ENCODE measurements around the gene CDH4. TPM values are rescaled to one million over a fixed set of nuclear protein-coding genes. Genes with fewer than 3 reads are reported as not detected.

CDH4 gene
- total RNA-seq, 1 donor from 2014 or later, result 0.23 TPM

GRCh38 chr20:61731363-61732181 lies 479.5 kb downstream of the CDH4 start:
- Mint-ChIP-seq H3K36me3 (ENCODE audit: low read depth, unreplicated experiment) (no peaks in the 10 kb centered on the region), H3K4me1 (ENCODE audit: unreplicated experiment) (no peaks in the 10 kb centered on the region), H3K27me3 (ENCODE audit: unreplicated experiment) (peaks cover 9% of the 10 kb centered on the region), H3K4me3 (ENCODE audit: unreplicated experiment) (no peak overlapping the region), H3K27ac (ENCODE audit: unreplicated experiment) (no peak overlapping the region), H3K9me3 (ENCODE audit: unreplicated experiment) (no peaks in the 10 kb centered on the region)
- no peak for TF ChIP-seq CTCF (IDR thresholded peaks at IDR 0.05; ENCODE audit: unreplicated experiment)
- DNase-seq (ENCODE audit: low spot score), result no peak

GRCh38 chr20:61732511-61733210 lies 480.6 kb downstream of the CDH4 start:
- H3K36me3 Mint-ChIP-seq (ENCODE audit: low read depth, unreplicated experiment), result no peaks in the 10 kb centered on the region
- no peak for TF ChIP-seq CTCF (IDR thresholded peaks at IDR 0.05; ENCODE audit: unreplicated experiment)
- H3K9me3 Mint-ChIP-seq (ENCODE audit: unreplicated experiment), result no peaks in the 10 kb centered on the region
- no peak for DNase-seq (ENCODE audit: low spot score)
- H3K27ac Mint-ChIP-seq (ENCODE audit: unreplicated experiment), result no peak overlapping the region
- H3K4me1 Mint-ChIP-seq (ENCODE audit: unreplicated experiment), result no peaks in the 10 kb centered on the region
- peaks cover 9% of the 10 kb centered on the region for H3K27me3 Mint-ChIP-seq (ENCODE audit: unreplicated experiment)
- no peak overlapping the region for H3K4me3 Mint-ChIP-seq (ENCODE audit: unreplicated experiment)

- H3K36me3 Mint-ChIP-seq (ENCODE audit: low read depth, unreplicated experiment), result no peaks in the 10 kb centered on the region
- no peak for DNase-seq (ENCODE audit: low spot score)
- H3K27me3 Mint-ChIP-seq (ENCODE audit: unreplicated experiment), result peaks cover 9% of the 10 kb centered on the region
- no peaks in the 10 kb centered on the region for H3K4me1 Mint-ChIP-seq (ENCODE audit: unreplicated experiment)
- H3K9me3 Mint-ChIP-seq (ENCODE audit: unreplicated experiment), result no peaks in the 10 kb centered on the region
- H3K27ac Mint-ChIP-seq (ENCODE audit: unreplicated experiment), result no peak overlapping the region
- no peak overlapping the region for H3K4me3 Mint-ChIP-seq (ENCODE audit: unreplicated experiment)
- TF ChIP-seq CTCF (IDR thresholded peaks at IDR 0.05; ENCODE audit: unreplicated experiment), result no peak
These were observed 481.2 kb downstream of the CDH4 start for GRCh38 chr20:61733216-61733615.

- H3K27ac Mint-ChIP-seq (ENCODE audit: unreplicated experiment), result no peak overlapping the region
These were observed 482.1 kb downstream of the CDH4 start for GRCh38 chr20:61733891-61734732.

More at GRCh38 chr20:61733891-61734732, 482.1 kb downstream of the CDH4 start:
- H3K4me3 Mint-ChIP-seq (ENCODE audit: unreplicated experiment), result no peak overlapping the region
- no peaks in the 10 kb centered on the region for H3K36me3 Mint-ChIP-seq (ENCODE audit: low read depth, unreplicated experiment)
- TF ChIP-seq CTCF (IDR thresholded peaks at IDR 0.05; ENCODE audit: unreplicated experiment), result no peak
- no peak for DNase-seq (ENCODE audit: low spot score)
- no peaks in the 10 kb centered on the region for H3K4me1 Mint-ChIP-seq (ENCODE audit: unreplicated experiment)
- H3K9me3 Mint-ChIP-seq (ENCODE audit: unreplicated experiment), result no peaks in the 10 kb centered on the region
- H3K27me3 Mint-ChIP-seq (ENCODE audit: unreplicated experiment), result peaks cover 9% of the 10 kb centered on the region

Measured in endothelial cell (in vitro differentiated cells).